ENCODE data around the gene ATXN7L3.

- TF ChIP-seq, protein P1, sequence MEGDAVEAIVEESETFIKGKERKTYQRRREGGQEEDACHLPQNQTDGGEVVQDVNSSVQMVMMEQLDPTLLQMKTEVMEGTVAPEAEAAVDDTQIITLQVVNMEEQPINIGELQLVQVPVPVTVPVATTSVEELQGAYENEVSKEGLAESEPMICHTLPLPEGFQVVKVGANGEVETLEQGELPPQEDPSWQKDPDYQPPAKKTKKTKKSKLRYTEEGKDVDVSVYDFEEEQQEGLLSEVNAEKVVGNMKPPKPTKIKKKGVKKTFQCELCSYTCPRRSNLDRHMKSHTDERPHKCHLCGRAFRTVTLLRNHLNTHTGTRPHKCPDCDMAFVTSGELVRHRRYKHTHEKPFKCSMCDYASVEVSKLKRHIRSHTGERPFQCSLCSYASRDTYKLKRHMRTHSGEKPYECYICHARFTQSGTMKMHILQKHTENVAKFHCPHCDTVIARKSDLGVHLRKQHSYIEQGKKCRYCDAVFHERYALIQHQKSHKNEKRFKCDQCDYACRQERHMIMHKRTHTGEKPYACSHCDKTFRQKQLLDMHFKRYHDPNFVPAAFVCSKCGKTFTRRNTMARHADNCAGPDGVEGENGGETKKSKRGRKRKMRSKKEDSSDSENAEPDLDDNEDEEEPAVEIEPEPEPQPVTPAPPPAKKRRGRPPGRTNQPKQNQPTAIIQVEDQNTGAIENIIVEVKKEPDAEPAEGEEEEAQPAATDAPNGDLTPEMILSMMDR (IDR thresholded peaks at IDR 0.05), result no peak
- TF ChIP-seq POLR2AphosphoS5 (IDR thresholded peaks at IDR 0.05), result no peak
Observed at GRCh38 chr17:44174427-44174826, 25.3 kb downstream of the ATXN7L3 start.
